A673 (cell line): Measurements from ENCODE around the gene PPFIA2.

Source experiments
- CTCF ChIP-seq: fragments of 300-800, 200-600 bp; sonication (generic); conservative IDR thresholded peaks from 2 replicates; pipeline ENCODE4 v1.5.1; 2017; ENCODE audit warnings: low read depth, mild to moderate bottlenecking, antibody characterized with exemption, low read length, moderate library complexity, mixed read lengths
- EZH2 ChIP-seq: fragments of 200-600 bp; sonication (generic); IDR thresholded peaks from 2 replicates; pipeline ENCODE4 v1.6.1; 2017; ENCODE audit warnings: borderline replicate concordance, low read depth, mild to moderate bottlenecking, mixed read lengths, antibody characterized with exemption, low read length; ENCODE audit not compliant: poor library complexity, severe bottlenecking

GRCh38 chr12:81294325-81295190 is 464.6 kb downstream of the PPFIA2 start:
- TF ChIP-seq CTCF (no peak), EZH2 (no peak)
